ENCODE data around the gene LHFPL2.
"Not testable (repeated sequence)": the region's sequence is repeated elsewhere in the genome, so short reads cannot be mapped to it uniquely, and the experiment has no call there.

LHFPL2 gene

GRCh38 chr5:78638973-78639669 is 9.5 kb downstream of the LHFPL2 start:
- DNase-seq, result no peak

GRCh38 chr5:78638423-78638822 is 10.1 kb downstream of the LHFPL2 start:
- no peak for DNase-seq

DNA sequence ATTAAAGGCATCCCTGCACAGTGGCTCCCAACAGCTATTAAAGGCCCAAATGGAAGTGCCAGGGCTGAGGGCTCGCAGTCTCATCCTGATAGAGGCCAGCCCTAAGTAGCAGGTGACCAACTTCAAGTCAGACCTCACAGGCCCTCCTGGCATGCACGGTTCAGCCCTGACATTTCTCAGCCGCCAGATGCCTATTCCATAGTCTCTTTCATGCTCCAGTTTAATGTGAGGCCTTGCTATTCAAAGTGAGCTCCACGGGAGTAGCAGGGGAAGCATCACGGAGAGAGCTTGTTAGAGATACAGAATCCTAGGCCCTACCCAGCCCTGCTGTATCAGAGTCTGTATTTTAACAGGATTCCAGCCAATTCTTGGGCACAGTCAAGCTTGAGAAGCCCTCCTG is 11.1 kb downstream of the LHFPL2 start:
- no peak for DNase-seq

- no peak for DNase-seq
Measured at GRCh38 chr5:78636682-78637081, 11.9 kb downstream of the LHFPL2 start.

DNA sequence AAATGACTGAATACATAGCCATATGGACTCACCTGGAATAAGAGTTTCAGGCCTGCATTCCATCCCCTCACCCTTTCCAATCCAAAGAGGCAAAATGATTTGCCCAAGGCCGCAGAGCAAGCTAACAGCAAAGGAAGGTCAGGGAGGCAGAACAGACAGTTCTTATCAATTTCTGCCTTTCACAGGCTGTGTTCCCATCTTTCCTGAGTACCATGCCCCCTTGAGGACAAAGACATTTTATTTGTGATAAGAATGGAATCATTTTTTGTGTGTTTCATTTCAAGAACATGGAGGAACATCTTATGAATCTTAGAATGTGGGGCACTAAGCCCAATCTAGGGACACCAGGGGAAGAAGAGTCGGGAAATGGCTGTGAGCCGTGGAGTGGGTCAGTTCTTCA is 13.9 kb downstream of the LHFPL2 start:
- no peak for DNase-seq

- no peak for DNase-seq
Measured at GRCh38 chr5:78634229-78634628, 14.3 kb downstream of the LHFPL2 start.

GRCh38 chr5:78633700-78634099 is 14.9 kb downstream of the LHFPL2 start:
- no peak for DNase-seq

GRCh38 chr5:78632467-78632866 is 16.1 kb downstream of the LHFPL2 start:
- DNase-seq, result no peak

DNA sequence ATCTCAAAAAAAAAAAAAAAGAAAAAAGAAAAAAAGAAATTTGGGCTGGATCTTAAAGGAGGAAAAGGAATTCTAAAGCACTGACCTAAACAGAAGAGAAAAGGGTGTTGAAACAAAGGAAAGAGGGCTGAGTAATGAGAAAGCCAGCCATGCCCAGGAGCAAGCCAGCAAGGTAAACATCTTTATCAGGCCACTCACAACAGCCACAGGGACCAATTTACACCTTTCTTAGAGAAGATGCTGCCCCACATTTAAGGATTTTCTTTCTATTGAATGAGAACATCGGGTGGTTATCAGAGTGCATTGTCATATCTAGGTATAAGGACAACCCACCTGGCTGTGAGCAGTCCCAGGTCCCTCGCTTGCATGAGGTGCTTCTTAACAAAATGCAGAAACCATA is 16.6 kb downstream of the LHFPL2 start:
- no peak for DNase-seq

- DNase-seq, result no peak
Measured at GRCh38 chr5:78630047-78630446, 18.5 kb downstream of the LHFPL2 start.

- DNase-seq, result no peak
Measured at GRCh38 chr5:78629624-78630023, 18.9 kb downstream of the LHFPL2 start.

GRCh38 chr5:78628270-78628992 is 20.1 kb downstream of the LHFPL2 start:
- no peak for DNase-seq

GRCh38 chr5:78627766-78628165 is 20.8 kb downstream of the LHFPL2 start:
- no peak for DNase-seq

DNA sequence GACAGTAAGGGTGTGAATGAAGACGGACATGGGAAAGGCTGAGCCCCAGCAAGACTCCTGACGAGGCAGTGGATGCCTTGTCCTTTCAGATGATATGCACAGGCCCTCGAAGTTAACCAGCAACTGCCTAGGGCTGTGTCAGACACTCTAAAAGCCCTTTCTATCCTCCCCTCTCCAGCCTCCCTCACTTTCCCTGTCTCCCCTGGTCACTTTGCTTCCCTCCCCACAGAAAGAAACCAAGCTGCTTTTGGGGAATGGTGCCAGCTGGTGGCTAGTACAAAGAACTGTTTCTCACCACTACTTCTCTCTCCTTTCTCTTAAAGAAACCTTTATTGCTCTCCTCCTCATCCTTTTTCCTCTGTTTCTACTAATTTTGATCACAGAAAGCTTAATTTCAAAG is 21.4 kb downstream of the LHFPL2 start:
- DNase-seq, result no peak

GRCh38 chr5:78626009-78626571 is 22.5 kb downstream of the LHFPL2 start:
- DNase-seq, result no peak

DNA sequence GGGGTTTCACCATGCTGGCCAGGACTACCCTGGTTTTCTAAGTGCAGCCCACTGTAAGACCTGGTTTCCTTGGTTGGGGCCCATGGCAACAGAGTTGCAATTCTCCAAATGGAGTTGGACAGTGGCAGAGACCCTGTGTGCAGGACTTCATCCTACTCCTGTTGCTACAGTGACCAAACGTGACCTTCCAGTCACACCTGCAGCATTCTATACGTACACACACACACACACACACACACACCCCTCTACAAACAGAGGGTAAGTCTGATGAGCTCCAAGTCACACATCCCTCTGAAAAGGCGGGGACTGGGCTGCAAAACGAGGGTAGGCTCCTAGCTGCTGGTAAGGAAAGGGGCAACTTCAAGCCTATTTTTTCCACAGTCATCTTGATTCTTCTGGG is 23.6 kb downstream of the LHFPL2 start:
- no peak for DNase-seq

DNA sequence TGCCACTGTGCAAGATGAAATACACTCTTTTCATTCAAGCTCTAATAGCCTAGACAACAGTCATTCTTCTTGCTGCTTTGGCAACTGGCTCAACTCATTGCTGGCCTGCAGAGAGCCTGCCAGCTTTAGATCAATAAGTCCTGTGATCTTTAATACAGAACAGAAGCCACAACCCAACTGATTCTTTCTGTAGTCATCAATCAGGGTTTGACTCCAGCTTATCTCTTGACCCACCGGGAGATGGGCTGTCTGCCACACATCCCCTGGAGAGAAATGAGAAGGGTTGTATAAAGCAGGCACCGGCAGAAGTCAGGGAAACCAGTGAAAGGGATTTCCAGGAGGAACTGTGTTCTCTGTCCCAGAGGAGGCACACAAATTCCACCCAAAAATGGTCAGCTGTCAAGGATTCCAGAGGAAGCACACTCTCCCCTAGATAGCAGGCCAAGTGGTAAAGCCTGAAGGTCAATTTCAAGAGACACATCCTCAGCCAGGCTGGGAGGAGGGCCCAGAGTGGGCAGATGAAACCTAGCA is 24.5 kb downstream of the LHFPL2 start:
- DNase-seq, result no peak

DNA sequence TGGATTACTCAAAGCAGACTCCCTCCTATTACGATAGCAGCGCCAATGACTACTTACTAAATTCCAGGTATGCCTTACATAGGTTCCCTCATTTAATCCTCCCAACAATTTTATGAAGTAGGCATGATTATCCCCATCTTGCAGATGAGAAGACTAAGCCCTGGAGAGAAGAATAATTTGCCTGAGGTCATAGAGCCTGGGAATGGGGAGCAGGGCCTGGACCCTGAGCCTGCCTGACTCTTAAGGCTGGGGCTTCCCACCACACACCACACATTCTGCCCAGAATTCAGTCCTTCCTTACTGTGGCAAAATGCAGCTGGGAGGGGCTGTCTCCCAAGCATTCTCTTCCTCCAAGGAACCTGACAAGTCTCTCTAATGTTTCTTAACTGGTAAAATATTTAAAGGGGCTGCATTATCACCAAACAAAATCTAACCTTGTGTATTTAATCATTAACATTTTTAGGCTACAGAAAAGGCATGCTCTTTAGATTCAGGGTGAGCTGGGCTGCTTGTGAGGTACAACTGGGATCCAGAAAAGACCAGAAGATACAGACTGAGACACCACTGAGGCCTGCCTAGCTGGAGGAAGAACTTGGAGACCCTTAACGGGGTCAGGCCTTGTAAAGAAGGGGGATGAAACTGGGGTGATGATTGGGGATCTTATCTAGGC is 26.1 kb downstream of the LHFPL2 start:
- DNase-seq, result no peak

DNA sequence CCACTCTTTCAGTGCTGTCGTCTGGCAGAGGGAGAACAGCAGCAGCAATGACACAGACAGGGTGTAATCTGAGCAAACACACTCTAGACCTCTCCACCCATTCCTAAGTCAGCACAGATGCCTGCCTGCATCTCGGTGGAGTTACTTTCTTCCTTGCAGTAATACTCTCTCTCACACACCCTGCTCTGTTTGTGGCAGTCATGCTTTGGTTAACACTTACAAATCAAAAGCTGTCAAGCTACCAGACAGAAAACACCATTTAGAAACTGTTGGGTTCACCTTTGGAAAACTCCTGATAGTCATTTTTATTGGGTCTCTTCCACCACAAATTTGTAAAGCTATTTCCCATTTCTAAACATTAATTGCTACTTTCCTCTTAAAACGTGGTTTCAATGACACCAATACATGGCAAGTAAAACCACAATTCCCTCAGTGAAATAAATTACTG is 27.3 kb downstream of the LHFPL2 start:
- DNase-seq, result no peak

DNA sequence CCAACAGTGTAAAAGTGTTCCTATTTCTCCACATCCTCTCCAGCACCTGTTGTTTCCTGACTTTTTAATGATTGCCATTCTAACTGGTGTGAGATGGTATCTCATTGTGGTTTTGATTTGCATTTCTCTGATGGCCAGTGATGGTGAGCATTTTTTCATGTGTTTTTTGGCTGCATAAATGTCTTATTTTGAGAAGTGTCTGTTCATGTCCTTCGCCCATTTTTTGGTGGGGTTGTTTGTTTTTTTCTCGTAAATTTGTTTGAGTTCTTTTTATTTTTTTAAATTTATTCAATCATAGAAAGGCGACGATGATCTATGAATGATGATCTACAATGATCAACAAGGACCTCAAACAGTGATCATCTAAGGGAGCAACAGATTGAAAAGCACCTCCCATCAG is 28.5 kb downstream of the LHFPL2 start:
- not testable (repeated sequence) for DNase-seq

DNA sequence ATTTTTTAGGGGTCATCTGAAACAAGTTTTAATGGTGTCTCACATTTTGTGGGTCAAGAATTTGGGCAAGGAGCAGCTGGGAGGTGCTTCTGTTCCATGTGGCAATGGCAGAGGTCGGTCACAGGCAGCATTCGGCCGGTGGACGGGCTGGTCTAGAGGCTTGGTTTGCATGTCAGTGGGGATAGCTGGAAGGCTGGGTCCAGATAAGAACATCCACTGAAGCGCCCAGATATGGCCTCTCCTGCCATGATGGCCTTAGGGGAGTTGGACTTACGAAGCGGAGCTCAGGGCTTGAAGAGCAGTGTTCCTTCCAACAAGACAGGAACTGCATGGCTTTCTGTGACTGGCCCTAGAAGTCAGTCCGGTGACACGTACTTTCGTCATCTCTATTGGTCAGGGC is 30.3 kb downstream of the LHFPL2 start:
- DNase-seq, result no peak

- no peak for DNase-seq
Measured at GRCh38 chr5:78615697-78616096, 32.9 kb downstream of the LHFPL2 start.

DNA sequence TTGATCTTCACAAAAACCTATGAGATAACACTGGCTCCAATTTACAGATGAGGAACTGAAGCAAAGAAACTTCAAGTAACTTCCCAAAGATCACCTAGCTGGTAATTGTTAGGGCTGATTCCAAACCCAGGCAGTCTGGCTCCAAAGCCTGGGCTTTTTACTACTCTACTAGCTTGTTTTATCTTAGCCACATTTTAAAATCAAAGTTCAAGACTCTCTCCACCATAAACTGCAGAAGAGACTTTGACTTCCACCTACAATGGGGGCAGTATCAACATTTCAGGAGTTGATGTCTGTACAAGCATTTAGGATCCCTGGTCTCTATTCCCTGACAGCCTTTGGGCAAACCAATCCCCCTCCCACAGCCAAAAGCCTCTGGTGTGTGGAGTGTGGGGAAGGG is 33.8 kb downstream of the LHFPL2 start:
- no peak for DNase-seq
